ENCODE measurements around the gene COL4A2. TPM values are rescaled to one million over a fixed set of nuclear protein-coding genes. Genes with fewer than 3 reads are reported as not detected.
"Not testable (repeated sequence)": the region's sequence is repeated elsewhere in the genome, so short reads cannot be mapped to it uniquely, and the experiment has no call there.

Gene COL4A2
- polyA plus RNA-seq, 10 donors, result 403 to 674 (median 464) TPM

DNA sequence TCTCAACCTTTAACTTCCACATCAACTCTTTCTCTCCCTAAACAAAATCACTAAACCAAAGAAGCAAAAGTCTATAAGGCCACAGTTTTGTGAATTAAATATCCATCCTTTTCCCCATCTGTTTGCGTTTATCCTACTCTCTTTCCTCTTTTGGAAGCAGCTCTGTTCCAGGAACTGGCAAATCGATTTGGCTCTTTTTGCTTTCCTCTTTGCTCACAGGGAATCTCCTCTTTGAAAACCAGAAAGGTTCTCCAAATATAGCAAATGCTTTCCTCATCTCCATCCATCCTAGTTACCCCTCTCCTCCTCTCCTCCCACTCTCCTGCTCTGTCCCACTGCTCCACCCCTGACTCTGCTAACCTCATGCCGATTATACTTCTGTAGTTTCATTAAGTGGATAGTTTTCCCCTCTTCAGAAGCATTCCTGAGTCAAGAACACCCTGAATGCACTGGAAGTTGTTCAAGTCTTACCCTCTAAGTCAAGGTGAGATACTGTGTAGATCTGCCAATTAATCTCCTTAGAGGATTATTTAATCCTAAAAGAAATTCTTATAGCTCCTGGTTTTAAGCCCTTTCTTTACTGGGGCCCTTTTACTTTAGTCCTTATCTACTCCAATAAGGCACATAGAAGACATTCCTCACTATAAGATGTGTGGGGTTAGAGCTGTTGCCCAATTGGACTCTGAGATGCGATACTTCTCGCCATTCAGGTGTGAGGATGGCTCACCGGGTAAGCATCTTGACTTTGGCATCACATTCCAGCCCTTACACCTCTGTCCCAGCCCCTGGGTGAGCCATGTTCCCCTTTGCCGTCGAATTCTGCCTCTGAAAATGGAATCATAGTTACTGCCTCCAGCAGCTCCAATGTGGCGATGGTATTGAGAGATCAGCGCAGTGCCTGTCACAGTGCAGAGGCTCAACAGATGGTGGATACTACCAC, 67.6 kb downstream of the COL4A2 start:
- DNase-seq, result peak in 2 of 3 donors; percentile 81 to 85

DNA sequence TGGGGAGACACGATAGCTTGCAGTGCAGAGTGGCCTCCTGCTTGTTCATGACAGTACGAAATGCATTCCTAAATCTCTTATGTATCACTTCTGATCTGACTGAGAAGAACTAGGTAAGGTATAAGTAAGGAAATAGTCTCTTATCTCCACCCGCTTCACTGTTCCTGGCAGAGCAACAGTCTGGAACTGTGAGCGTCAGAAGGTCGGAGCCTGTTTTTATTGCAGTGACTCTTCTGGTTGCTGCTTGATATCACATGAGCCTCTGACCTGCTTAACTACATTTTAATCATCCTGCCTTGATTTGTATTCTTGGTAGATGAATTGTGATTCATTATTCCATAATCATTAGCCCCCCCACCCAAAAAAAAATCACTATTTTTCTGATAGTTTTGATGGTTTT, 69.0 kb downstream of the COL4A2 start:
- no peak for DNase-seq

DNA sequence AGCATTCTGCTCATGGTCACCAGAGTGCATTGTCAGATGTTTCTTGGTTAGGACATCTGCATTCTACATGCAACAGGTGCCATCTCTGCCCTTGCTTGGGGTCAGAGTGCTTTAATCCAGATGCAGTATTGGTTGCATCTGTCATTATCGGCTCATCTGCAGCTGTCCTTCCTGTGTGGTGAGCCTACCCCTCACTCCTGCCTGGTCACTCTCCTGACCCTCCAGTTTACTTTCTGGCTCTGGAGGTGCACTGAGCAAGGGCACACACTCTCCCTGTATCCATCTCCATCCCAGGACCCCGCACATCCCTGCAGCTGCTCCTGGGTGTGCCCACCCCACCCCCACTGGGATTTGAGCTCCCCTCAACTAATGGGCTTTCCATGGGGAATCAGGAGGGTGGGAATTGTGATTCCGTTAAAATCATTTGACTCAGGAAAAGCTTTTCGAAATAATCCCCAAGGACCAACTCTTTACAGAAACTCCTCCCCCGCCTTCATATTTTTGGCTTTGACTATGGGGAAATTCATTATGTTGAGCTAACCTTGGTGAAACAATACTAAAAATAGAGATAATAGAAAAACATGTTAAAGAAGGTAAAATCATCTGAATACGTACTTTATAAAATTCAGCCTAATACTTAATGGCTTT, 70.2 kb downstream of the COL4A2 start:
- no peak for DNase-seq

DNA sequence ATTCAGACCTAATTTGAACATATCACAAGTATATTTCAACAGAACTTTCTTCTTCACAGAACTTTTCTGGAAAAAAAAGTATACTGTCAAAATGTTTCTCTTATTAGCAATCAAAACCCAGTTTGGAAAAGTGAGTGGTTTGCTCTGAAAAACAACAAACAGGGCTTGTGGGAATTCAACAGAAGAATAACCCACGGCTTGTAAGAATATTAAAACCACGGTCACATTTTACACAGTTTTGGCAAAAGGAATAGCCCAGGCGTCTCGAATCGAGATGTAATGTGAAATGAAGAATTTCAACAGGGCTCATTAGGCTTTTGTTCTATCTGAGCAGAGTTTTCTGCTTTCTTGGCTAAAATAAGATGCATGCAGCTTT, 70.7 kb downstream of the COL4A2 start:
- no peak for DNase-seq

DNA sequence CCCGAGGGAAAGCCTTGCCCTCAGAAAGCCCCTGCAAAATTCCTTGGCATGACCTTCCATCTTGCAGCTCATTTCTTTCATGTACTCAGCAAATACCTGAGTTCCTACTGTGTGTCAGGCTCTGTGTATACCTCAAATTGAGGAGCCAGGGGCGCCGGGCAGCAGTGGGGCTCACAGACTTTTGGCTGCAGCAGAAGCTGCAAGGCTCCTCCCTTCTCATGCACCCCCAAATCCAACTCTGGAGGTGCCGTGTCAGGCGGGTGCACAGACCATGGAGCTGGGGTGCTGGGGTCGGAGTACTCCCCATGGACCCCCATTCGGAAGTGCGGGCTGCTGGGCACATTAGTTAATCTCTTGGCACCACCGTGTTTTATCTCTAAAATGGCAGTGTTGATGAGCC, 72.3 kb downstream of the COL4A2 start:
- no peak for DNase-seq

DNA sequence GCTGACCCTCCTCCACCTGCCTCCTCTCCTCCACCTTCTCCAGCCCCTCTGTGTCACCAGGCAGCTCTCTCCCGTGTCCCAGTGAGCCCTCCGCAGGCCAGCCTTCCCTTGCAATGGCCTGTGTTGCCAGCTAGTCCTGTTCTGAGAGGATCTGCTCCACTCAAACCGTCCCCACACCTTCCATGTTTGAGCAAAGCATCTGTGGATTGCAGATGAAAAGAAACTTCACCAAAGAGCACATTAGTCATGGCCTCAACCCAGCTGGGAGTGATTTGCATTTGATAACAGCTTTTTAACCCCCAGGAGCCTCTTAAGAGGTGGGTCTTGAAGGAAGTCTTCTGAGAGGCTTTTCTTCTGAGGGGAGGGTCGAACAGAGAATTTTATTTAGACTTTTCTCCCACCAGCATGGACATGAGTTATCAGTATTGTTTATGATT, 72.8 kb downstream of the COL4A2 start:
- no peak for DNase-seq

DNA sequence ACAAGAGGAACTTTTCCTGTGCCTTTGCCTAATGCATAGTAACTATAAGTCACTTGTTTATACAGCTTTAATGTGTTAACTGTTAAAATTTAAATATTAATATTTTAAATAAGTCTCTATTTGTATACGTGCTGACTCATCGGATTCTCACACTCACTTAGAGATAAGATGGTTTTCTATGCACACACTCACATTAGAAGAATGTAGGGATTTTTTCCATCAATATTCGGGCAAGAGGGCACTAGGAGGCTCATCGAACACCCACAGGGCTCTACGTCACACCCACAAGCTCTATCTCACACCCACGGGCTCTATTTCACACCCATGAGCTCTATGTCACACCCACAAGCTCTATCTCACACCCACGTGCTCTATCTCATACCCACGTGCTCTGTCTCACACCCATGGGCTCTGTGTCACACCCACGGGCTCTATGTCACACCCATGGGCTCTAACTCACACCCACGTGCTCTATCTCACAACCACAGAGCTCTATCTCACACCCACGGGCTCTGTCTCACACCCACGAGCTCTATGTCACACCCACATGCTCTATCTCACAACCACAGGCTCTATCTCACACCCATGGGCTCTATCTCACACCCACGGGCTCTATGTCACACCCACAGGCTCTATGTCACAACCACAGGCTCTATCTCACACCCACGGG, 73.4 kb downstream of the COL4A2 start:
- DNase-seq, result no peak

DNA sequence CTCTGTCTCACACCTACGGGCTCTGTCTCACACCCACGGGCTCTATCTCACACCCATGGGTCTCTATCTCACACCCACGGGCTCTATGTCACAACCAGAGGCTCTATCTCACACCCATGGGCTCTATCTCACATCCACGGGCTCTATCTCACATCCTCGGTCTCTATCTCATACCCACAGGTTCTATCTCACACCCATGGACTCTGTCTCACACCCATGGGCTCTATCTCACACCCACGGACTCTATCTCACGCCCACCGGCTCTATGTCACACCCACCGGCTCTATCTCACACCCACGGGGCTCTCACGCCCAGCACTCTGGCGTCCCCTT, 73.9 kb downstream of the COL4A2 start:
- no peak for DNase-seq

DNA sequence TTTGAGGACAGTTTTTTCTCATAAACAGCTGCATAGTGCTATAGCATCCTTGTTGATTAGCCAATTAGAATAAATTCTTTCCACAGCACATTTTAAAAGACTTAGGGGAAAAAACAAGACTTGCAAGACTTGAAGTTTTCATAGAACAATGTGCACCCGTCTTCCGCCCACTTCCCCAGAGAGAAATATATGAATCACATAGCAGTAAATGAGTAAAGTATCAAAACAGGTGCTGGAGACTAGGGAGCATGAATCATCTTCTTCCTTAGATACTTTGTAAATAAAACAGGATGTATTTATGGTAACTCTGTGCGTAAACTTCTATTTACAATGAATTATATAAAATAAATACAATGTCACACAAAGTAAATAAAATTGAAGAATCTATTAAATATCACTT, 75.1 kb downstream of the COL4A2 start:
- DNase-seq, result peak in 1 of 3 donors; percentile 84

DNA sequence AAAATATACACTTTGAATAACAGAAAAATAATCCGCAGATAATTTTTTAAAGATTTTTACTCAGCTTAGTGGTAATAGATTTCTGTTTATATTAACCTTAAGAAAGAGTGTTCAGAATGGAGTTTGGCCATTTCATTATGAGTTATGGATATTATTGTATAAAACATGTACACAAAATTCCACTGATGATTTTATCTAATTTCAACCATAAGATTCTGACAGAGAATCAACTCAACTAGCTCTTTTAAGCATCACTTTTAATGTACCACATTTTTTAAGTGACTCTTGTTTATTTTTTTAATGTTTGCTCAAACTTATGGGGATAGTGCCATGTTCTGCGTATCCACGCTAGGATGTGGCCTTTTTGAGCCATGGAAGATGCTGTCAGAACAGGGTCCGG, 75.7 kb downstream of the COL4A2 start:
- DNase-seq, result no peak

DNA sequence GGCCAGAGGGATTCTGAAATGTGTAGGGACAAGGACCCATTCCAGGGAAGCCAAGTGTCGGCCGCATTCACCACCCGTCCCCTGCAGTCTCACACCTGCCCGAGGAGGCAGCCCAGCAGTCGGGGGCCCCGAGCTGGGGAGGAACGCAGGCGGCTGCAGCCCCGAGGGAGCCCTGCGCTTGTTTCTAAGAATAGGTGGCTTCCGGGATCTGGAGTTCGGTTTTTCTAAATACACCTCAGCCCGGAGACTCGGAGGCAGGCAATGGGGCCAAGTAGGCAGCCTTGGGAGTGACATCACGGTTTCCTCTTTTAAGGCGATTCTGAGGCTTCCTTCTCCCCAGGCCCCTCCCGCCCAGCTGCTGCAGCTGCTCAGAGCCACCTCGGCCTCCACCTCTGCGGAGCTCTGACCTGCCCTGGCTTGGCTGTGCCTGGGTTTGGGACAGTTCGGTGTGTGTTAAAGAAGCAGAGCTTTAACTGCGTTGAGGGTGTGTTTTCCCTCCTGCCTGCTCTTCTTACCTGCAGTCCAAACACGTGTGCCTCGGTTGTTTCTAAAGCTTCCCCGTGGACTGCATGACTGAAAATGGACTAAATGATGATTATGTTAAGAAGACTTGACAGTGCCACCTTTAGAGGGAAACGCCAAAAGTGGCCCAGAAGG, 80.5 kb downstream of the COL4A2 start:
- DNase-seq, result peak in 2 of 3 donors; percentile 82 to 92

DNA sequence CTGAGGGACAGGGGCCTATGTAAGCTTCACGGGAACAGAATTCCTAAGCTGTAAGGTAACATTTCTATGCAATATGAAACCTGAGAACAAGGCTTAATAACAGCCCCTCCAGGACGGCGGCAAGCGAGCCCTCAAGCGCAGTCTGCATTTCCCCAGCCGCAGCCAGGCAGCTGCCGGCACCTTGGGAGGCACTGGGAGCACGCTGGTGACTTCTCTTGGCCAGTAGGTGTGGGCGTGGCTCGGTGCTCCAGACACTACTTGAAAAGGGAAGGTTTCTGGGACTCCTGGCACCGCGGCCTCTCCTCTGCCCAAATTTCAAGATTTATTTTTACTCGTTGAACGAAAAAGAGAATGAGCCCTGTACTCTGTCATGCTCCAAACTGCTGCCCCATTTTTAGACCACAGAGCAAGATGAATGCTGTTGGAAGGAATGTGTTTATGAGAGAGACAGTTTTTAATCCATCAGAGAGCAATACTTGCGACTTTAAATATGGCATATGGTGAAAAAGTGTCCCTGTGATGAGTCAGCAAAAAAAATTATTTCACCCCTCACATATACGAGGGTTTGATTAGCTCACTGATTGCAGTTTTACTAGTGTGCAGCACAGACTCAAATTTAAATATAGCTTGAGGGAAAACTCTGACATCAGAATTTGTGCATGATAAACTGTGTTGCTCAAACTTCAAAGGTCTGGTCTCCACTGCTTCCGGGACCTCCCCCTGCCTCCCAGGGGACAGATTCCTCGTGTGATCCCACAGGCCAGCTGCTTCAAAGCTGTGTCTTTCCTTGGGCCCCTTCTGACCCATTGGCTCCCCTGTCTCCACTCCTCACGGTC, 81.2 kb downstream of the COL4A2 start:
- peak in 2 of 3 donors; percentile 68 to 83 for DNase-seq

DNA sequence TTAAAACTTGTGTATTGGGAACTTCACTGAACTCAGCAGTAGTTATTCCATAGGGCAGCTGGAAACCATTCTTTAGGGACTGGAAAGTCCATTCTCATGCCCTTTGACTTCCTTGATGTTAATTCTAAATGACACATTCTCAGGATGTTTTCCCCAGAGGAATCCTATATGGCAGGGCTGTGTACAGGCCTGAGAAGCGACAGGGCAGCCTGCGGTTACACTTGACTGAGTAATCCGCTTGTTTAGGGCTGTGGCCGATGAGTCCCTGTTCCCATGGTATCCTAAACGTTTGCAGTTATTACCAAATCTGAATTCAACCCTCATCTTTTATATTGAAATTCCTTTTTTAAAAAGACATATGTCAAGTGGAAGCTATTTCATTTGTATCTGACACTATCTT, 83.5 kb downstream of the COL4A2 start:
- DNase-seq, result no peak

DNA sequence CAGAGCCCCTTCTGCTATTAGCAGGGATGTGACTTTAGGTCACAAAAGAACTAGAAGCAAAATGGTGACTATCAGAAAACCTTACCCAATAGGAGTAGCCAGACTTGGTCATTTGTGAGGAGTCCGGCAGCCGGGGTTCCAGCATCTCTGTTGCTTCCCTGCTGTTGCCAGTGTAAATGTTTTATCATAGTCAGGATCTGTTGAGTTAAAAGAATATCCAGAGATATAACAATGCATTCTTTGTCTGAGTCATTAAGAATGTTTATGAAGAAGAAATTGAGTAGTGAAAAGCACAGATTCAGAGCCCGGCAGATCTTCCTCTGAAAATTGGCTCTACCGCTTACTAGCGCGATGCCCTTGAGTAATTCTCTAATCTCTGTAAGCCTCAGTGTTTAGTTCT, 84.2 kb downstream of the COL4A2 start:
- no peak for DNase-seq

DNA sequence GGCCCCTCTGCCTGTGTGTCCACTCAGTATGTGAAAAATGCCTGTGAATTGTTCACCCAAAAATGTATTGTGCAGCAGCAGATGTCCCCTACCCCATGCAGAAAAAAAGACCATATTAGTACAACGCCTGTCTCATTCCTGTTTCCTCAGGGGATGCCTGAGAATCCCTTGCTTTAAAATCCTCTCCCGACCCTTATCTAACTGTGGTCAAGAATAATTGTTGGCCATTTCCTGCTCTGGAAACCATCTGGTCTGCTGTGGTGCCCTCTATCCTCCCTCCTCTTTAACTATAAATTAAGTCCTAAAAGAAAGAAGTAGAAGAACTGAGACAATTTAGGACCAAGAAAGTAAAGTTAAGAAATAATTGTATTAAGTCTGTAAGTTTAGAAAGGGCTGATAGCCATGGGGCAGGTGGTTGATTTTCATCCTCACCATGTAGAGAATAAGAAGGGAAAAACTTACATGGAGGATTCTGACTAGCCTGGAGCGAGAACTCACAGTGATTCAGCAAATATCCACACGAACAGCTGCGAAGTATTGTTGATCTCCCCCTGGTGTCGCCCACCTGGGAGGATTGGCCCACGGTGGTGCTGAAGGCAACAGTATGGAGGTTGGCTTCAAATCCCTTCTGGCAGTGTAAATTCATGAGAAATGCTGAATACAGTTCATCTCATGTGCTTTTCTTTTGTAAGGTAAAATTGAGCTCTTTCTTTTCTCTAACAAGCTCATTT, 85.6 kb downstream of the COL4A2 start:
- DNase-seq, result peak in 1 of 3 donors; percentile 72

DNA sequence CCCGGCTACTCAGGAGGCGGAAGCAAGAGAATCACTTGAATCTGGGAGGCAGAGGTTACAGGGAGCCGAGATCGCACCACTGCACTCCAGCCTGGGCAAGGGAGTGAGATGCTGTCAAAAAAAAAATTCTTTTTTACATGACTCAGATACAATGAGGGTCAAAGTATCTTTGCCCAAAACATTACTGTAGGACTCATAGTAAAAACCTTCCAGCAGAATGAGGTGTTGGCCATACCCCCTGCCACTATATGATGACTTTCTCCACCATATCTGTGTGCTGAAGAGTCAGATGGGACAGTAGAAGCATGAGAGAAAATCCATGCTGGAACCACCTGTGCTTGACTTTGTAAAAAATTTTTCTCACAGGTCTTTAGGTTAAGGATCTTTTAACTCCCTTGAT, 86.7 kb downstream of the COL4A2 start:
- no peak for DNase-seq

DNA sequence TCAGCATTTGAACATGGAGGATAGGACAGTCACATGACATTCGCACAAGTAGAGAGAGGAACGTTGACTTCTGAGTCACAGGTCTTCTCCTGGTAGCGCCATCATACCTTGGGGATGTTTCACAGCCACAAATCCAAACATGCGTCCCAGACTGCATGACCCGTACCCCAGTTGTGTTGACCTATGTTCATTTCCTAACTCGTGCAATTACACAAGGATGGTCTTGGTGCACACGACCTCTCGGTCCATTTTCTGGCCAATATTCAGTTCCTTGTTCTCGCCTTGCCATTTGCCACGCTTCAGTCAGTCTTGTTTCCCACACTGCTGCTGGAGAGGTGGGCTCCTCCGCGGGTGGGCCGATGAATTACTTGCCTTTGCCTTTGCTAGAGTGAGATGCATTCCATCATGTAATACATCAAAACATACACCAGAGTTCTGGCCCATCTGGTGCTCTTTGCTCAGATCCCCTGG, 87.3 kb downstream of the COL4A2 start:
- no peak for DNase-seq

DNA sequence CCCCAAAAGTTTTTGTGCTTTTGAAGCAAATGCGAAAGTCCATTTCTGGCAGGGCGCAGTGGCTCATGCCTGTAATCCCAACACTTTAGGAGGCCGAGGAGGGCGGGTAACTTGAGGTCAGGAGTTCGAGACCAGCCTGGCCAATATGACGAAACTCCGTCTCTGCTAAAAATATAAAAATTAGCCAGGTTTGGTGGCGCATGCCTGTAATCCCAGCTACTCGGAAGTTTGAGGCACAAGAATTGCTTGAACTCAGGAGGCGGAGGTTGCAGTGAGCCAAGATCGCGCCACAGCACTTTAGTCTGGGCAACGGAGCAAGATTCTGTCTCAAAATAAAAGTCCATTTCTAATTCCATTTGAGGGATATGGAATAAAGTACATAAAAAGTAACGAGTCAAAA, 88.5 kb downstream of the COL4A2 start:
- DNase-seq, result not testable (repeated sequence)

DNA sequence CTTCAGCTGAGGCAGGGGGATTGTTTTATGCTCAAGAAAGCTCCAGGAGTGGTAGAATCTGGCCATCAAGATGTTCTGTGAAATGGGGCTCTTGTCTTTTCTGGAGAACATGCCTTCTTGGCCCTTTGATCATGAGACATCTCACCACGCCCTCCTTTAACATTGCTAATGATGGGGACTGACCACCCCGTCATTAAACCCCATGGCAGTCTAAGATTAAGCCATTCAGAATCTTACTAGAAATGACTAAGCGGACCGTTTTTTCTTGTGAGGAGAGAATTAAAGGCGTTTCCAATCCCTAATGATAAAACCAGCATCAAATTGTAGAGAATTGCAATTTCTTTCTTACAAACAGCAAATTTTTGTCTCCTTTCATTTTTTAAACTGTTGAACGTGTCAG, 89.4 kb downstream of the COL4A2 start:
- DNase-seq, result no peak

DNA sequence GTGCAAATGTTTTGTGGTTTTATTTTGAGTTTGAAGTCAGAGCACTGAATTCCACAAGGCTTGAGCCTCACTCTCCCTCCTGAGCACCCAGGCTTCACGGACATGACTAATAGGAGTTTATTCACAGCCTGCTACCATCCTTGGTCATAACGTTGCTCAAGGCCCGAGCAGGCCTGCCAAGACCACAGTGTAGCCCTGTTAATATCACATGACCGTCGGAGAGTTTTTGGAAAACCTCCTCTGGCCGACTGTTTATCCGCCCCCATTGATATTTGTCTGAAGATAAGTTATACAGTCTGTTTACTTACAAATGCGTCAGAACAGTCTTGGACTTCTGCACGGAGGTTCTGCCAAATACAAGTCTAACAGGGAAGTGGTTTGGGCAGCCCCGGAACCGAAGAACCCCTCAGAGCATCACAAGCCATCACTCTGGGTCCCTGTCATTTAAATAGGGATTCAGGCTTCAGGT, 89.9 kb downstream of the COL4A2 start:
- peak; percentile 64 to 96 (median 85) for DNase-seq

Data from muscle of back (tissue), 11 donors.